HepG2 (cell line): ENCODE measurements around the gene CLASRP. TPM values are rescaled to one million over a fixed set of nuclear protein-coding genes. Genes with fewer than 3 reads are reported as not detected.

Experiments used
- FOXP1 ChIP-seq, 2 experiments: fragments of 450-650 bp in 1 of 2; IDR thresholded peaks; 2 replicates each; pipeline ENCODE4 v1.6.1; 2017 to 2018; ENCODE audit warnings: antibody characterized with exemption in 1 of 2
- GATAD1 ChIP-seq: IDR thresholded peaks from 2 replicates; pipeline ENCODE4 v1.6.1; 2016; ENCODE audit warnings: missing genetic modification reagents, missing compliant biosample characterization
- MYC ChIP-seq: sonication (generic); formaldehyde crosslinking; IDR thresholded peaks from 2 replicates; pipeline ENCODE4 v1.9.0; 2021; ENCODE audit warnings: missing genetic modification reagents, borderline replicate concordance
- NAIF1 ChIP-seq: sonication (generic); formaldehyde crosslinking; IDR thresholded peaks from 2 replicates; pipeline ENCODE4 v1.5.0; 2020; ENCODE audit warnings: mild to moderate bottlenecking, missing genetic modification reagents, borderline replicate concordance
- NCOR1 ChIP-seq: fragments of 200-600 bp; sonication (generic); IDR thresholded peaks from 2 replicates; pipeline ENCODE4 v1.7.0; 2017; ENCODE audit warnings: antibody characterized with exemption, low read length, borderline replicate concordance
- POGZ ChIP-seq: sonication (generic); formaldehyde crosslinking; IDR thresholded peaks from 2 replicates; pipeline ENCODE4 v1.4.0; 2020; ENCODE audit warnings: mild to moderate bottlenecking, missing genetic modification reagents
- RARA ChIP-seq: IDR thresholded peaks from 2 replicates; pipeline ENCODE4 v1.6.1; 2016; ENCODE audit warnings: missing genetic modification reagents, missing compliant biosample characterization
- ZNF264 ChIP-seq: sonication (generic); formaldehyde crosslinking; IDR thresholded peaks from 2 replicates; pipeline ENCODE4 v1.4.0; 2020; ENCODE audit warnings: missing genetic modification reagents
- ZNF292 ChIP-seq: sonication (generic); formaldehyde crosslinking; IDR thresholded peaks from 2 replicates; pipeline ENCODE4 v1.8.1; 2022; ENCODE audit warnings: mild to moderate bottlenecking, low read depth, missing genetic modification reagents, borderline replicate concordance
- ZNF891 ChIP-seq: sonication (generic); formaldehyde crosslinking; IDR thresholded peaks from 2 replicates; pipeline ENCODE4 v1.5.0; 2020; ENCODE audit warnings: mild to moderate bottlenecking, missing genetic modification reagents
- polyA plus RNA-seq, 8 experiments: library from polyadenylated mRNA; depleted of rRNA in 3 of 8; stranded (reverse) in 7 of 8; unstranded in 1 of 8; fragments of >200 nt; fragmentation: Illumina TruSeq in 4 of 8; extraction: Trizol in 4 of 8; gene quantifications; 2 replicates each; pipeline versions ENCODE4 v1.2.1 to v1.2.3, GENCODE V29; 2011 to 2016; ENCODE audit warnings: low read depth in 4 of 8, missing spikeins in 1 of 8, mixed read lengths in 1 of 8; ENCODE audit not compliant: insufficient read depth in 1 of 8
- total RNA-seq, 5 experiments: library from RNA; depleted of rRNA; stranded (reverse); fragments of >200 nt; fragmentation: Illumina TruSeq; extraction: Trizol; gene quantifications; 2 replicates each; pipeline ENCODE4 v1.2.3, GENCODE V29; 2016; ENCODE audit warnings: low read depth in 1 of 5
- TF ChIP-seq, protein P1 (sequence below): sonication (generic); formaldehyde crosslinking; IDR thresholded peaks from 2 replicates; pipeline ENCODE4 v1.4.0; 2020; ENCODE audit warnings: missing genetic modification reagents, borderline replicate concordance
- TF ChIP-seq, protein P2 (sequence below): sonication (generic); formaldehyde crosslinking; IDR thresholded peaks from 2 replicates; pipeline ENCODE4 v1.5.1; 2020; ENCODE audit warnings: mild to moderate bottlenecking, moderate library complexity, missing genetic modification reagents
- TF ChIP-seq, protein P3 (sequence below): sonication (generic); formaldehyde crosslinking; conservative IDR thresholded peaks from 2 replicates; pipeline ENCODE4 v1.4.0; 2020; ENCODE audit warnings: mild to moderate bottlenecking, missing genetic modification reagents, moderate library complexity
- TF ChIP-seq, protein P4 (sequence below): IDR thresholded peaks from 2 replicates; pipeline ENCODE4 v1.6.1; 2016; ENCODE audit warnings: missing genetic modification reagents, missing compliant biosample characterization

CLASRP gene
- total and polyA plus RNA-seq, 2 of the 13 experiments (the other 11 are each of a cell fraction or from before 2014, with no cell fraction given) = 32.0 to 51.4 TPM

DNA sequence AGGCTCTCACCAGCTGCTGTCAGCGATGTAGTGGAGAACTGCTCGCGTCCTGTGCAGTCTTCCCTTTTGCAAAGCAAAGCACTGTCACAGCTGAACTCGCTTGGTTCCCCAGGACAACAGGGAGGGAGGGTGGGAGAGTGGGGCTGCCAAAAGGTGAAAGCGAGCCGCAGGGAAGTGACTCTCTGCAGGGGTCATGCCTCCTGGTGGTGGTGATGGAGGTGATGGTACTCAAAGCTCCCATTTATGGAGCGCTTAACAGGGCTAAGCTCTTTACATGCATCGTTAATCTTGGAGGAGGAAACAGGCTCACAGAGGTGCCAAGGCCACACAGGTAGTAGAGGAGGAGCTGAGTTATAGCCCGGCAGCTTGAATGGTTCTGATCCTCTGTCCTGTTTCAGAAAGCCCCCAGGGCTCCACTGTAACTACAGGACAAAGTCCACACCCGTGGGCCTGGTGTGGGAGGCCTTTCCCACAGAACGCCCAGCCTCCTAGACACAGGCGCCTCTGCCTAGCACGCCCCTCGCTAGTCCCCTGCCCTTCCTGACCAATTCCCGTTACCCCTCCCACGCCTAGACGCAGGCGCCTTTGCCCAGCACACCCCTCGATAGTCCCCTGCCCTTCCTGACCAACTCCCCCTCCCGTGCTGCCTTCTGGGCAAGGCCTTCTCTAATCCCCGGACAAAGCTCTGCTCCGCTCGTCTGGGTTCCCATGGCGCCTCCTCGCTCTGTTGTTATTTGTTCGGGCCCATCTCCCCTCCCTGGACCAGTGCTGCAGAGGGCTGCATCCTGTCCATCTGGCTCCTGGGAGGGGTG, 64.9 kb downstream of the CLASRP start (continued):
- TF ChIP-seq FOXP1 (IDR thresholded peaks at IDR 0.05) (no peak), FOXP1 (CRISPR knock-in tag; IDR thresholded peaks at IDR 0.05) (peak; percentile 17; the same call in 1 of the 2 replicates), GATAD1 (CRISPR knock-in tag) (0 out of 2 replicates have a peak, but pooled peaks have one; percentile 36), MYC (CRISPR knock-in tag) (peak; percentile 59; the same call in 1 of the 2 replicates), ZNF891 (no peak; the same call in 1 of the 2 replicates), ZNF292 (CRISPR knock-in tag) (peak; percentile 76; the same call in 1 of the 2 replicates), NCOR1 (peak; percentile 54; the same call in 1 of the 2 replicates), NAIF1 (CRISPR knock-in tag) (no peak), POGZ (0 out of 2 replicates have a peak, but pooled peaks have one; percentile 30), RARA (0 out of 2 replicates have a peak, but pooled peaks have one; percentile 14), ZNF264 (CRISPR knock-in tag) (no peak)
- TF ChIP-seq, protein P1, sequence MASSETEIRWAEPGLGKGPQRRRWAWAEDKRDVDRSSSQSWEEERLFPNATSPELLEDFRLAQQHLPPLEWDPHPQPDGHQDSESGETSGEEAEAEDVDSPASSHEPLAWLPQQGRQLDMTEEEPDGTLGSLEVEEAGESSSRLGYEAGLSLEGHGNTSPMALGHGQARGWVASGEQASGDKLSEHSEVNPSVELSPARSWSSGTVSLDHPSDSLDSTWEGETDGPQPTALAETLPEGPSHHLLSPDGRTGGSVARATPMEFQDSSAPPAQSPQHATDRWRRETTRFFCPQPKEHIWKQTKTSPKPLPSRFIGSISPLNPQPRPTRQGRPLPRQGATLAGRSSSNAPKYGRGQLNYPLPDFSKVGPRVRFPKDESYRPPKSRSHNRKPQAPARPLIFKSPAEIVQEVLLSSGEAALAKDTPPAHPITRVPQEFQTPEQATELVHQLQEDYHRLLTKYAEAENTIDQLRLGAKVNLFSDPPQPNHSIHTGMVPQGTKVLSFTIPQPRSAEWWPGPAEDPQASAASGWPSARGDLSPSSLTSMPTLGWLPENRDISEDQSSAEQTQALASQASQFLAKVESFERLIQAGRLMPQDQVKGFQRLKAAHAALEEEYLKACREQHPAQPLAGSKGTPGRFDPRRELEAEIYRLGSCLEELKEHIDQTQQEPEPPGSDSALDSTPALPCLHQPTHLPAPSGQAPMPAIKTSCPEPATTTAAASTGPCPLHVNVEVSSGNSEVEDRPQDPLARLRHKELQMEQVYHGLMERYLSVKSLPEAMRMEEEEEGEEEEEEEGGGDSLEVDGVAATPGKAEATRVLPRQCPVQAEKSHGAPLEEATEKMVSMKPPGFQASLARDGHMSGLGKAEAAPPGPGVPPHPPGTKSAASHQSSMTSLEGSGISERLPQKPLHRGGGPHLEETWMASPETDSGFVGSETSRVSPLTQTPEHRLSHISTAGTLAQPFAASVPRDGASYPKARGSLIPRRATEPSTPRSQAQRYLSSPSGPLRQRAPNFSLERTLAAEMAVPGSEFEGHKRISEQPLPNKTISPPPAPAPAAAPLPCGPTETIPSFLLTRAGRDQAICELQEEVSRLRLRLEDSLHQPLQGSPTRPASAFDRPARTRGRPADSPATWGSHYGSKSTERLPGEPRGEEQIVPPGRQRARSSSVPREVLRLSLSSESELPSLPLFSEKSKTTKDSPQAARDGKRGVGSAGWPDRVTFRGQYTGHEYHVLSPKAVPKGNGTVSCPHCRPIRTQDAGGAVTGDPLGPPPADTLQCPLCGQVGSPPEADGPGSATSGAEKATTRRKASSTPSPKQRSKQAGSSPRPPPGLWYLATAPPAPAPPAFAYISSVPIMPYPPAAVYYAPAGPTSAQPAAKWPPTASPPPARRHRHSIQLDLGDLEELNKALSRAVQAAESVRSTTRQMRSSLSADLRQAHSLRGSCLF (CRISPR knock-in tag) = no peak
- TF ChIP-seq, protein P2, sequence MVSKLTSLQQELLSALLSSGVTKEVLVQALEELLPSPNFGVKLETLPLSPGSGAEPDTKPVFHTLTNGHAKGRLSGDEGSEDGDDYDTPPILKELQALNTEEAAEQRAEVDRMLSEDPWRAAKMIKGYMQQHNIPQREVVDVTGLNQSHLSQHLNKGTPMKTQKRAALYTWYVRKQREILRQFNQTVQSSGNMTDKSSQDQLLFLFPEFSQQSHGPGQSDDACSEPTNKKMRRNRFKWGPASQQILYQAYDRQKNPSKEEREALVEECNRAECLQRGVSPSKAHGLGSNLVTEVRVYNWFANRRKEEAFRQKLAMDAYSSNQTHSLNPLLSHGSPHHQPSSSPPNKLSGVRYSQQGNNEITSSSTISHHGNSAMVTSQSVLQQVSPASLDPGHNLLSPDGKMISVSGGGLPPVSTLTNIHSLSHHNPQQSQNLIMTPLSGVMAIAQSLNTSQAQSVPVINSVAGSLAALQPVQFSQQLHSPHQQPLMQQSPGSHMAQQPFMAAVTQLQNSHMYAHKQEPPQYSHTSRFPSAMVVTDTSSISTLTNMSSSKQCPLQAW (CRISPR knock-in tag) = peak; percentile 45; the same call in 1 of the 2 replicates
- TF ChIP-seq, protein P3, sequence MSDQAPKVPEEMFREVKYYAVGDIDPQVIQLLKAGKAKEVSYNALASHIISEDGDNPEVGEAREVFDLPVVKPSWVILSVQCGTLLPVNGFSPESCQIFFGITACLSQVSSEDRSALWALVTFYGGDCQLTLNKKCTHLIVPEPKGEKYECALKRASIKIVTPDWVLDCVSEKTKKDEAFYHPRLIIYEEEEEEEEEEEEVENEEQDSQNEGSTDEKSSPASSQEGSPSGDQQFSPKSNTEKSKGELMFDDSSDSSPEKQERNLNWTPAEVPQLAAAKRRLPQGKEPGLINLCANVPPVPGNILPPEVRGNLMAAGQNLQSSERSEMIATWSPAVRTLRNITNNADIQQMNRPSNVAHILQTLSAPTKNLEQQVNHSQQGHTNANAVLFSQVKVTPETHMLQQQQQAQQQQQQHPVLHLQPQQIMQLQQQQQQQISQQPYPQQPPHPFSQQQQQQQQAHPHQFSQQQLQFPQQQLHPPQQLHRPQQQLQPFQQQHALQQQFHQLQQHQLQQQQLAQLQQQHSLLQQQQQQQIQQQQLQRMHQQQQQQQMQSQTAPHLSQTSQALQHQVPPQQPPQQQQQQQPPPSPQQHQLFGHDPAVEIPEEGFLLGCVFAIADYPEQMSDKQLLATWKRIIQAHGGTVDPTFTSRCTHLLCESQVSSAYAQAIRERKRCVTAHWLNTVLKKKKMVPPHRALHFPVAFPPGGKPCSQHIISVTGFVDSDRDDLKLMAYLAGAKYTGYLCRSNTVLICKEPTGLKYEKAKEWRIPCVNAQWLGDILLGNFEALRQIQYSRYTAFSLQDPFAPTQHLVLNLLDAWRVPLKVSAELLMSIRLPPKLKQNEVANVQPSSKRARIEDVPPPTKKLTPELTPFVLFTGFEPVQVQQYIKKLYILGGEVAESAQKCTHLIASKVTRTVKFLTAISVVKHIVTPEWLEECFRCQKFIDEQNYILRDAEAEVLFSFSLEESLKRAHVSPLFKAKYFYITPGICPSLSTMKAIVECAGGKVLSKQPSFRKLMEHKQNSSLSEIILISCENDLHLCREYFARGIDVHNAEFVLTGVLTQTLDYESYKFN (CRISPR knock-in tag) = peak; percentile 80
- TF ChIP-seq, protein P4, sequence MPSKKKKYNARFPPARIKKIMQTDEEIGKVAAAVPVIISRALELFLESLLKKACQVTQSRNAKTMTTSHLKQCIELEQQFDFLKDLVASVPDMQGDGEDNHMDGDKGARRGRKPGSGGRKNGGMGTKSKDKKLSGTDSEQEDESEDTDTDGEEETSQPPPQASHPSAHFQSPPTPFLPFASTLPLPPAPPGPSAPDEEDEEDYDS = 0 out of 2 replicates have a peak, but pooled peaks have one; percentile 16
